ENCODE data around the gene FAM171A1. TPM values are rescaled to one million over a fixed set of nuclear protein-coding genes. Genes with fewer than 3 reads are reported as not detected.

FAM171A1 gene
- total RNA-seq, 1 donor from 2014 or later = 28.2 TPM

DNA sequence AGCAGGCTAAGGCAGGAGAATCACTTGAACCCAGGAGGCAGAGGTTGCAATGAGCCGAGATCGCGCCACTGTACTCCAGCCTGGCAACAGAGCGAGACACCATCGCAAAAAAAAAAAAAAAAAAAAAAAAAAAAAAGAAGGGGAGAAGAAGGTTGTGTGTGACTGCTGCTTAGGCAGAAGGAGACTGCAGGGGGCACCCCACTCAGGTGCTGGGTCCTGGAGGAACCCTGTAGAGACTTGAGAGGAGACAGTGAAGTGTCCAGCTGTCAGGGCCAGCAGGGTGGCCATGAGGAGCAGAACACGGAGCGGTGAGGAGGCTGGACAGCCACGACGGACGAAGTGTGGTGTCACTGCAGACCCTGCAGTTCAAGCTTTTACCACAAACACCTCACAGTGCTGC is 103.6 kb downstream of the FAM171A1 start:
- no peak overlapping the region for H3K4me2 ChIP-seq
- no peak for TF ChIP-seq EZH2phosphoT487 (IDR thresholded peaks at IDR 0.05)
- TF ChIP-seq, protein P1, sequence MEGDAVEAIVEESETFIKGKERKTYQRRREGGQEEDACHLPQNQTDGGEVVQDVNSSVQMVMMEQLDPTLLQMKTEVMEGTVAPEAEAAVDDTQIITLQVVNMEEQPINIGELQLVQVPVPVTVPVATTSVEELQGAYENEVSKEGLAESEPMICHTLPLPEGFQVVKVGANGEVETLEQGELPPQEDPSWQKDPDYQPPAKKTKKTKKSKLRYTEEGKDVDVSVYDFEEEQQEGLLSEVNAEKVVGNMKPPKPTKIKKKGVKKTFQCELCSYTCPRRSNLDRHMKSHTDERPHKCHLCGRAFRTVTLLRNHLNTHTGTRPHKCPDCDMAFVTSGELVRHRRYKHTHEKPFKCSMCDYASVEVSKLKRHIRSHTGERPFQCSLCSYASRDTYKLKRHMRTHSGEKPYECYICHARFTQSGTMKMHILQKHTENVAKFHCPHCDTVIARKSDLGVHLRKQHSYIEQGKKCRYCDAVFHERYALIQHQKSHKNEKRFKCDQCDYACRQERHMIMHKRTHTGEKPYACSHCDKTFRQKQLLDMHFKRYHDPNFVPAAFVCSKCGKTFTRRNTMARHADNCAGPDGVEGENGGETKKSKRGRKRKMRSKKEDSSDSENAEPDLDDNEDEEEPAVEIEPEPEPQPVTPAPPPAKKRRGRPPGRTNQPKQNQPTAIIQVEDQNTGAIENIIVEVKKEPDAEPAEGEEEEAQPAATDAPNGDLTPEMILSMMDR (IDR thresholded peaks at IDR 0.05) = no peak
- TF ChIP-seq EZH2 (IDR thresholded peaks at IDR 0.05) = no peak
- H3K4me1 ChIP-seq = no peaks in the 10 kb centered on the region
- no peaks in the 10 kb centered on the region for H3K36me3 ChIP-seq
- Mint-ChIP-seq H3K36me3 (peaks cover 37% of the 10 kb centered on the region), H3K9me3 (peaks cover 21% of the 10 kb centered on the region), H3K4me3 (no peak overlapping the region), H3K4me1 (no peaks in the 10 kb centered on the region), H3K27me3 (ENCODE audit: insufficient read depth, low read depth) (peaks cover 6% of the 10 kb centered on the region), H3K27ac (no peak overlapping the region)
- no peak overlapping the region for H3K4me3 ChIP-seq
- no peak overlapping the region for H2AFZ ChIP-seq (replicated peaks)
- no peaks in the 10 kb centered on the region for H3K79me2 ChIP-seq (ENCODE audit: low read depth)
- no peaks in the 10 kb centered on the region for H3K27me3 ChIP-seq
- H3K9ac ChIP-seq = no peak overlapping the region
- no peak overlapping the region for H3K27ac ChIP-seq
- no peak for DNase-seq (ENCODE audit: low spot score)
- peaks cover under 1% of the 10 kb centered on the region for H4K20me1 ChIP-seq (ENCODE audit: low read depth)
- no peaks in the 10 kb centered on the region for H3F3A ChIP-seq (ENCODE audit: low read depth)
- no peaks in the 10 kb centered on the region for H3K9me3 ChIP-seq (ENCODE audit: low read depth)

DNA sequence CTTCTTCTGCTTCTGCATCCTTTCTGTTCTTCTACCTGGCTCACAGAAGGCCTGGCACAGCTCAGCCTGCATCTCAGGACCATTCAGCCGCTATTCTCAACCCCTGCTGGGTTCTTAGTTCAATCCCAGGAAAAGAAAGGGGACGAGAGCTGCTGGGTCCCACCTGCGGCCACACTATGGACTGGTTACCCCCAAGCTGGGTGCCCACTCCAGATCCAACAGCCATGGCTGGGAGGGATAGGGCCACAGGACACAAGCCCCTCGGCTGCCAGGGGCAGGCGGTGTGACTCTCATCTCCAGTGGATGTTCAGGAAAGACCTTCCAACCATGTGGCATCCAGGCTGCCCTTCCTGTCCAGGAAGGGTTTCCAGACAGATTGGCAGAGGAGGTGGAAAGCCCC is 105.0 kb downstream of the FAM171A1 start:
- no peak overlapping the region for H3K4me3 Mint-ChIP-seq
- no peak for DNase-seq (ENCODE audit: low spot score)
- H3K4me2 ChIP-seq = no peak overlapping the region
- H2AFZ ChIP-seq (replicated peaks) = no peak overlapping the region
- peaks cover 3% of the 10 kb centered on the region for H4K20me1 ChIP-seq (ENCODE audit: low read depth)
- peaks cover 4% of the 10 kb centered on the region for H3F3A ChIP-seq (ENCODE audit: low read depth)
- no peaks in the 10 kb centered on the region for H3K9me3 ChIP-seq (ENCODE audit: low read depth)
- no peak overlapping the region for H3K27ac Mint-ChIP-seq
- peaks cover 6% of the 10 kb centered on the region for H3K27me3 Mint-ChIP-seq (ENCODE audit: insufficient read depth, low read depth)
- no peaks in the 10 kb centered on the region for H3K27me3 ChIP-seq
- H3K4me1 ChIP-seq = no peaks in the 10 kb centered on the region
- H3K36me3 Mint-ChIP-seq = peaks cover 31% of the 10 kb centered on the region
- no peaks in the 10 kb centered on the region for H3K36me3 ChIP-seq
- H3K4me1 Mint-ChIP-seq = no peaks in the 10 kb centered on the region
- TF ChIP-seq EZH2phosphoT487 (IDR thresholded peaks at IDR 0.05) (no peak), EZH2 (IDR thresholded peaks at IDR 0.05) (no peak)
- TF ChIP-seq, protein P1 (IDR thresholded peaks at IDR 0.05) = no peak
- H3K27ac ChIP-seq = no peak overlapping the region
- H3K9ac ChIP-seq = no peak overlapping the region
- H3K4me3 ChIP-seq = no peak overlapping the region
- H3K9me3 Mint-ChIP-seq = peaks cover 17% of the 10 kb centered on the region
- no peaks in the 10 kb centered on the region for H3K79me2 ChIP-seq (ENCODE audit: low read depth)

DNA sequence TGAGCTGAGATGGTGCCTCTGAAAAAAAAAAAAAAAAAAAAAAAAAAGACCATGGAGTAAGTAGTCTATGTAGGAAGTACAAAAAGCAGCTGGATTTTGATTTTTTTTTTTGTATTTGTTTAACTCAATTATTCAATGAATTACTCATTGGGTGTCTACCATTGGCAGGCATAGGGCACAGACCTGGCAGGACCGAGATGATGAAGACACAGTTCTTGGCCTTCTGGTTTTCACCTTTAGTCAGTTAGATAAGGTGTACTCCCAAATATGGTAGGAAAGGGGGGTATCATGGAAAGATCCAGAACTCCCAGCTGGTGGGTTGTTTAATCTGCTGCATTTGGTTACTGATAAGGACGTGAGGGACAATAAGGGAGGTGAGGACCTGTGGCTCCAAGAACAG is 105.5 kb downstream of the FAM171A1 start:
- H3F3A ChIP-seq (ENCODE audit: low read depth) = peaks cover 4% of the 10 kb centered on the region
- H3K9ac ChIP-seq = no peak overlapping the region
- Mint-ChIP-seq H3K27ac (no peak overlapping the region), H3K27me3 (ENCODE audit: insufficient read depth, low read depth) (peaks cover 6% of the 10 kb centered on the region), H3K36me3 (peaks cover 28% of the 10 kb centered on the region), H3K4me3 (no peak overlapping the region), H3K4me1 (no peaks in the 10 kb centered on the region), H3K9me3 (peaks cover 14% of the 10 kb centered on the region)
- H3K4me1 ChIP-seq = no peaks in the 10 kb centered on the region
- no peak overlapping the region for H2AFZ ChIP-seq (replicated peaks)
- no peak overlapping the region for H3K27ac ChIP-seq
- no peak overlapping the region for H3K4me2 ChIP-seq
- H3K79me2 ChIP-seq (ENCODE audit: low read depth) = no peaks in the 10 kb centered on the region
- H4K20me1 ChIP-seq (ENCODE audit: low read depth) = peaks cover 3% of the 10 kb centered on the region
- no peaks in the 10 kb centered on the region for H3K9me3 ChIP-seq (ENCODE audit: low read depth)
- TF ChIP-seq EZH2phosphoT487 (IDR thresholded peaks at IDR 0.05) (no peak), EZH2 (IDR thresholded peaks at IDR 0.05) (no peak)
- TF ChIP-seq, protein P1 (IDR thresholded peaks at IDR 0.05) = no peak
- no peaks in the 10 kb centered on the region for H3K36me3 ChIP-seq
- DNase-seq (ENCODE audit: low spot score) = no peak
- no peaks in the 10 kb centered on the region for H3K27me3 ChIP-seq
- H3K4me3 ChIP-seq = no peak overlapping the region
